Parathyroid adenoma (tissue), 2 donors: ENCODE measurements around the gene CTXN1.
"Not testable (repeated sequence)": the region's sequence is repeated elsewhere in the genome, so short reads cannot be mapped to it uniquely, and the experiment has no call there.

Source experiments
- H2AFZ ChIP-seq: fragments of 300-600 bp; sonication (generic); one replicate; pipeline ENCODE4 v1.7.0; 2017; ENCODE audit warnings: antibody characterized with exemption, mild to moderate bottlenecking
- H3K27ac ChIP-seq: fragments of 300-600 bp; sonication (generic); one replicate; pipeline ENCODE4 v1.7.0; 2017
- H3K27me3 ChIP-seq: fragments of 300-600 bp; sonication (generic); one replicate; pipeline ENCODE4 v1.7.0; 2017; ENCODE audit warnings: low read length; ENCODE audit not compliant: control insufficient read depth, insufficient read depth
- H3K36me3 ChIP-seq: fragments of 300-600 bp; sonication (generic); one replicate; pipeline ENCODE4 v1.7.0; 2017; ENCODE audit warnings: low read length; ENCODE audit not compliant: control insufficient read depth, insufficient read depth
- H3K4me1 ChIP-seq: fragments of 300-600 bp; sonication (generic); one replicate; pipeline ENCODE4 v1.7.0; 2017; ENCODE audit warnings: control low read depth
- H3K4me2 ChIP-seq: fragments of 300-600 bp; sonication (generic); one replicate; pipeline ENCODE4 v1.7.0; 2017; ENCODE audit warnings: low read length
- H3K4me3 ChIP-seq: fragments of 300-600 bp; sonication (generic); one replicate; pipeline ENCODE4 v1.7.0; 2017; ENCODE audit warnings: low read depth, low read length
- H3K79me2 ChIP-seq: fragments of 300-600 bp; sonication (generic); one replicate; pipeline ENCODE4 v1.7.0; 2017; ENCODE audit warnings: control low read depth
- H3K9ac ChIP-seq: fragments of 300-600 bp; sonication (generic); one replicate; pipeline ENCODE4 v1.7.0; 2017; ENCODE audit warnings: mild to moderate bottlenecking
- H3K9me3 ChIP-seq: fragments of 300-600 bp; sonication (generic); one replicate; pipeline ENCODE4 v1.7.0; 2017; ENCODE audit warnings: low read length; ENCODE audit not compliant: control insufficient read depth
- TF ChIP-seq, protein P1 (sequence below): fragments of 300-600 bp; sonication (generic); IDR thresholded peaks from one replicate; pipeline ENCODE4 v1.7.0; 2017; ENCODE audit warnings: antibody characterized with exemption, mild to moderate bottlenecking
- donor health status: primary hyperparathyroidism.

The CTXN1 gene

DNA sequence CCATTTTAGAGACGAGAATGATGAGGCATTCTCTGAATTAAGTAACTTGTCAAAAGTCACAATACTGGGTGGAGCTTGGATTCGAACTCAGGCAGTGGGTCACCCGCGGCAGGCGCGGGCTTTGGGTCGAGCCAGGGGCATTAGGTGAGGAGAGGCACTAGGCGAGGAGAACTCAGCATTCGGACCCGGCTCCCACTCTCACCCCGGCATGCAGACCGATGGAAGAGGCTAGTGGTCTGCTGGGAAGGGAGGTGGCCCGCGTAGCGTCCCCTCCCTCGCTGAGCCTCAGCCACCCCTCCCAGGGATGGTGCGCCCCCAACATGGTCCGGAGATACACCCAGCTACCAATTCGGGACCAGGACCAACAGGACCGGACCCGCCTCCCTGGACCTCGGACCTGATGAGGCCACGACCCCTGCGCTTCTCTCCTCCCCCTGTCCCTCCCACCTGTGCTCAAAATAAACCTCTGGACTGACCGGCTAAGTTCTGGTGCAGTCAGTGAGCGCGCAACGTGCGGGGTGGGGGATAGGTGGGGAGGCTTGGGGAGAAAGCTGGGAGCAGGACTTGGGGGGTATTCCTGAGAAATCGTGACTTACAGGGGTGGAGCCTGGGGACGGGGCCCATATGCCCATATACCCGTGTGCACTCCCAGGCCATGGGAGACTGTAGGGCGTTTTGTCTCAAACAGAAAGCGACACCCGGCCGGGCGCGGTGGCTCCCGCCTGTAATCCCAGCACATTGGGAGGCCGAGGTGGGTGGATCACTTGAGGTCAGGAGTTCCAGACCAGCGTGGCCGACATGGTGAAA, 7.1 kb downstream of the CTXN1 start:
- no peak overlapping the region for H3K4me3 ChIP-seq
- peaks cover 3% of the 10 kb centered on the region for H3K4me1 ChIP-seq
- H3K36me3 ChIP-seq, result no peaks in the 10 kb centered on the region
- H3K27me3 ChIP-seq, result no peaks in the 10 kb centered on the region
- no peak overlapping the region for H3K9ac ChIP-seq
- no peak overlapping the region for H3K27ac ChIP-seq
- no peaks in the 10 kb centered on the region for H3K79me2 ChIP-seq
- no peaks in the 10 kb centered on the region for H3K9me3 ChIP-seq
- TF ChIP-seq, protein P1, sequence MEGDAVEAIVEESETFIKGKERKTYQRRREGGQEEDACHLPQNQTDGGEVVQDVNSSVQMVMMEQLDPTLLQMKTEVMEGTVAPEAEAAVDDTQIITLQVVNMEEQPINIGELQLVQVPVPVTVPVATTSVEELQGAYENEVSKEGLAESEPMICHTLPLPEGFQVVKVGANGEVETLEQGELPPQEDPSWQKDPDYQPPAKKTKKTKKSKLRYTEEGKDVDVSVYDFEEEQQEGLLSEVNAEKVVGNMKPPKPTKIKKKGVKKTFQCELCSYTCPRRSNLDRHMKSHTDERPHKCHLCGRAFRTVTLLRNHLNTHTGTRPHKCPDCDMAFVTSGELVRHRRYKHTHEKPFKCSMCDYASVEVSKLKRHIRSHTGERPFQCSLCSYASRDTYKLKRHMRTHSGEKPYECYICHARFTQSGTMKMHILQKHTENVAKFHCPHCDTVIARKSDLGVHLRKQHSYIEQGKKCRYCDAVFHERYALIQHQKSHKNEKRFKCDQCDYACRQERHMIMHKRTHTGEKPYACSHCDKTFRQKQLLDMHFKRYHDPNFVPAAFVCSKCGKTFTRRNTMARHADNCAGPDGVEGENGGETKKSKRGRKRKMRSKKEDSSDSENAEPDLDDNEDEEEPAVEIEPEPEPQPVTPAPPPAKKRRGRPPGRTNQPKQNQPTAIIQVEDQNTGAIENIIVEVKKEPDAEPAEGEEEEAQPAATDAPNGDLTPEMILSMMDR, result no peak
- H2AFZ ChIP-seq, result no peak overlapping the region
- H3K4me2 ChIP-seq, result peak overlapping the region; percentile 93

DNA sequence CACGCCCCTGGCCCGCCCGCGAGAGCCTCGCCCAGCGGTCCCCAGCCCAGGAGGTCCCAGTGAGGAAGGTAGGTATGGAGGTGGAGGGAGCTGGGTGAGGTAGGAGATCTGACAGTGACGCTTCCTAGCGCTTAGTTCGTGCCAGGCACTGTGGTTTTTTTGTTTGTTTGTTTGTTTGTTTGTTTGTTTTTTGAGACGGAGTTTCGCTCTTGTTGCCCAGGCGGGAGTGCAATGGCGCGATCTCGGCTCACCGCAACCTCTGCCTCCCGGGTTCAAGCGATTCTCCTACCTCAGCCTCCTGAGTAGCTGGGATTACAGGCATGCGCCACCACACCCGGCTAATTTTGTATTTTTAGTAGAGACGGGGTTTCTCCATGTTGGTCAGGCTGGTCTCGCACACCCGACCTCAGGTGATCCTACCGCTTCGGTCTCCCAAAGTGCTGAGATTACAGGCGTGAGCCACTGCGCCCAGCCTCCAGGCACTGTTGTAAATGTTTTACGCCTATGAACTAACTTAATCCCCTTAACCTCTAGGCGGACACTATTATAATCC, 7.8 kb downstream of the CTXN1 start:
- H3K4me1 ChIP-seq, H3K9me3 ChIP-seq, H3K36me3 ChIP-seq, H3K79me2 ChIP-seq, H3K27me3 ChIP-seq: not testable (repeated sequence)
- peak overlapping the region; percentile 65 for H2AFZ ChIP-seq
- H3K4me3 ChIP-seq, result peak overlapping the region; percentile 45
- H3K9ac ChIP-seq, result peak overlapping the region; percentile 17
- peak overlapping the region; percentile 61 for H3K4me2 ChIP-seq
- H3K27ac ChIP-seq, result peak overlapping the region; percentile 83

- Histone ChIP-seq H3K4me1 (peaks cover 3% of the 10 kb centered on the region), H3K9ac (peak overlapping the region; percentile 17), H3K36me3 (no peaks in the 10 kb centered on the region), H3K9me3 (no peaks in the 10 kb centered on the region), H3K4me2 (peak overlapping the region; percentile 61), H3K27me3 (no peaks in the 10 kb centered on the region), H2AFZ (peak overlapping the region; percentile 65), H3K79me2 (no peaks in the 10 kb centered on the region), H3K4me3 (peak overlapping the region; percentile 45), H3K27ac (peak overlapping the region; percentile 83)
- TF ChIP-seq, protein P1, result peak; percentile 70
Measured at GRCh38 chr19:7917267-7918061, 8.5 kb downstream of the CTXN1 start.

DNA sequence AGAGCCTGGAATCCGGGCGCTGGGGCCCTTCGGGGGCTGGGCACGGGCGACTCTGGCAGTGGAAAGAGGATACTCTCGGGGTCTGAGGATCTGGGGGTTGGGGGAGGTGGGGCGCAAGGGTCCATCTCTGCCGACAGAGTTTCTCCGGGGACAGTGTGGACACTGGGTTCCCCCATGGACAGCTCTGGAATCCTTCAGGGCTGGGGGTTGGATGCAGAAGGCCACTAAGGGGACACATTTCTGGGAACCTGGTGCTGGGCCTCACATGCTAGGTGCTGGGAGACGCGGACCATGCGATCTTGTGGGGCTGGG, 9.0 kb downstream of the CTXN1 start:
- Histone ChIP-seq H2AFZ (peak overlapping the region; percentile 65), H3K4me1 (peaks cover 3% of the 10 kb centered on the region), H3K9ac (peak overlapping the region; percentile 17)

More for the DNA sequence above, 9.0 kb downstream of the CTXN1 start:
- TF ChIP-seq, protein P1, result no peak
- Histone ChIP-seq H3K79me2 (no peaks in the 10 kb centered on the region), H3K36me3 (no peaks in the 10 kb centered on the region), H3K4me3 (peak overlapping the region; percentile 45), H3K9me3 (no peaks in the 10 kb centered on the region), H3K27ac (peak overlapping the region; percentile 83), H3K27me3 (no peaks in the 10 kb centered on the region), H3K4me2 (peak overlapping the region; percentile 61)
